ENCODE results near the gene TBX10.

Gene TBX10

DNA sequence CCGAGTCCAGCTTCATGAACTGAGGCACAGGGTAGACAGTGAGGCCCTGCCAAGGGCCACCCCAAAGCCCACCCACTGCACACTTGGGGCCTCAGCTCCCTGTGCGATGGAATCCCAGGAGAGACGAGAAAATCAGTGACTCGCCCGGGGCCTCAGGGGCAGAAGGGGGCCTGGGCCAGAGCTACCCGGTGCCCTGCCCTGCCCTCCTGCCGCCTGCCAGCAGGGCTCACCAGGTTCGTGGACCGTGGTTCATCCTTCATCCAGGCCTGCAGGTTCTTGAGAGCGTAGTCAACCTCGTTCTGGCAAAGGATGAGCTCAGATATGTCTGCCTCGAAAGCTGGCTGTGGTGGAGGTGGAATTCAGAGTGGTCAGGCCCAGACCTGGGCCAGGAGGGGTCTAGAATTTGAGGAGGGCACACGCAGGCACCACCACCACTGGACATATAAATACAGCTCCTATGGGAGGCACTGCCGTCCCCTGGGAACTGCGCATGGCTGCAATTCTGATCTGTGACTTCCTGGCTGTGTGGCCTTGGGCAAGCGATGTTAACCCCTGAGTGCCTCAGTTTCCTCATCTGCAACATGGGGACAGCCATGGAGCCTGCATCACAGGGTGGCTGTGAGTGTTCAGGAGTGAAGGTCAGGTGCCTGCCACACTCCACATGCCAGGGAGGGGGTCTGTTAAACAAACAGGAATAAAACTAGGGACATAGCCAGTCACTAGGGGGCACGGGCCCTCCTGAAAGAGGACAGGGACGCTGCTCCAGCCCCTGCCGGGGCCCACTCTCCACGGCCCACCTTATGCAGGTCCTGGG is 27.3 kb upstream of the TBX10 start:
- Histone ChIP-seq H4K20me1 (ENCODE audit: low read depth, low read length) (no peaks in the 10 kb centered on the region), H2AFZ (ENCODE audit: low read depth, low read length, severe bottlenecking) (no peak overlapping the region), H3K27me3 (ENCODE audit: low read length) (no peaks in the 10 kb centered on the region), H3F3A (ENCODE audit: insufficient read depth) (no peaks in the 10 kb centered on the region), H3K79me2 (ENCODE audit: insufficient read depth, low read length) (no peaks in the 10 kb centered on the region), H3K4me2 (ENCODE audit: low read depth, low read length, poor library complexity, severe bottlenecking) (no peak overlapping the region), H3K4me3 (ENCODE audit: insufficient read depth, low read length, poor library complexity, severe bottlenecking) (no peak overlapping the region), H3K9me2 (replicated peaks; ENCODE audit: insufficient read depth, low read length) (no peaks in the 10 kb centered on the region), H3K9me3 (ENCODE audit: insufficient read depth, low read length) (no peaks in the 10 kb centered on the region), H3K9ac (ENCODE audit: low read length) (peak overlapping the region; percentile 11; the same call in 1 of the 2 replicates), H3K27ac (ENCODE audit: low read depth, low read length) (peak overlapping the region; percentile 58), H3K36me3 (ENCODE audit: low read length) (no peaks in the 10 kb centered on the region)
- no peak for TF ChIP-seq EZH2phosphoT487 (conservative IDR thresholded peaks at IDR 0.05; ENCODE audit: low read length)
- TF ChIP-seq, protein P1, sequence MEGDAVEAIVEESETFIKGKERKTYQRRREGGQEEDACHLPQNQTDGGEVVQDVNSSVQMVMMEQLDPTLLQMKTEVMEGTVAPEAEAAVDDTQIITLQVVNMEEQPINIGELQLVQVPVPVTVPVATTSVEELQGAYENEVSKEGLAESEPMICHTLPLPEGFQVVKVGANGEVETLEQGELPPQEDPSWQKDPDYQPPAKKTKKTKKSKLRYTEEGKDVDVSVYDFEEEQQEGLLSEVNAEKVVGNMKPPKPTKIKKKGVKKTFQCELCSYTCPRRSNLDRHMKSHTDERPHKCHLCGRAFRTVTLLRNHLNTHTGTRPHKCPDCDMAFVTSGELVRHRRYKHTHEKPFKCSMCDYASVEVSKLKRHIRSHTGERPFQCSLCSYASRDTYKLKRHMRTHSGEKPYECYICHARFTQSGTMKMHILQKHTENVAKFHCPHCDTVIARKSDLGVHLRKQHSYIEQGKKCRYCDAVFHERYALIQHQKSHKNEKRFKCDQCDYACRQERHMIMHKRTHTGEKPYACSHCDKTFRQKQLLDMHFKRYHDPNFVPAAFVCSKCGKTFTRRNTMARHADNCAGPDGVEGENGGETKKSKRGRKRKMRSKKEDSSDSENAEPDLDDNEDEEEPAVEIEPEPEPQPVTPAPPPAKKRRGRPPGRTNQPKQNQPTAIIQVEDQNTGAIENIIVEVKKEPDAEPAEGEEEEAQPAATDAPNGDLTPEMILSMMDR (IDR thresholded peaks at IDR 0.05; ENCODE audit: insufficient read depth, low read length, poor library complexity, severe bottlenecking): no peak

DNA sequence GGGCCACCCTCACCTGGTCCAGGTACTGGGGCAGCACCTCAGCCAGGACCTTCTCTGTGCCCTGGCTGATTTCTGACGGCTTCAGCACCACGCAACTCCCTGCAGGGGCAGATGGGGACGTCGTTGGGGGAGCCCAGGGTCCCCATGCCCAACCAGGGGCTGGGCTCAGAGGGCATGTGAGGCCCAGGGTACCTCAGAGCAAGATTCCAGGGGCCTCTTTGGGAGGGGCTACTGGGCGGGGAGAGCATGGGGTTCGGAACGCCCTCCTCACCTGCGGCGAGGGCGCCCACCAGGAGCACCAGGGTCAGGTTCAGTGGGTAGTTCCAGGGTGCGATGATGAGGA is 26.7 kb upstream of the TBX10 start:
- Histone ChIP-seq H3K4me3 (ENCODE audit: insufficient read depth, low read length, poor library complexity, severe bottlenecking) (no peak overlapping the region), H3K9me3 (ENCODE audit: insufficient read depth, low read length) (no peaks in the 10 kb centered on the region), H3F3A (ENCODE audit: insufficient read depth) (no peaks in the 10 kb centered on the region), H3K9me2 (replicated peaks; ENCODE audit: insufficient read depth, low read length) (no peaks in the 10 kb centered on the region), H4K20me1 (ENCODE audit: low read depth, low read length) (no peaks in the 10 kb centered on the region), H3K27ac (ENCODE audit: low read depth, low read length) (no peak overlapping the region), H3K9ac (ENCODE audit: low read length) (no peak overlapping the region), H3K79me2 (ENCODE audit: insufficient read depth, low read length) (no peaks in the 10 kb centered on the region), H3K4me2 (ENCODE audit: low read depth, low read length, poor library complexity, severe bottlenecking) (no peak overlapping the region), H2AFZ (ENCODE audit: low read depth, low read length, severe bottlenecking) (no peak overlapping the region), H3K27me3 (ENCODE audit: low read length) (no peaks in the 10 kb centered on the region), H3K36me3 (ENCODE audit: low read length) (no peaks in the 10 kb centered on the region)
- TF ChIP-seq EZH2phosphoT487 (conservative IDR thresholded peaks at IDR 0.05; ENCODE audit: low read length): no peak
- TF ChIP-seq, protein P1 (IDR thresholded peaks at IDR 0.05; ENCODE audit: insufficient read depth, low read length, poor library complexity, severe bottlenecking): no peak

DNA sequence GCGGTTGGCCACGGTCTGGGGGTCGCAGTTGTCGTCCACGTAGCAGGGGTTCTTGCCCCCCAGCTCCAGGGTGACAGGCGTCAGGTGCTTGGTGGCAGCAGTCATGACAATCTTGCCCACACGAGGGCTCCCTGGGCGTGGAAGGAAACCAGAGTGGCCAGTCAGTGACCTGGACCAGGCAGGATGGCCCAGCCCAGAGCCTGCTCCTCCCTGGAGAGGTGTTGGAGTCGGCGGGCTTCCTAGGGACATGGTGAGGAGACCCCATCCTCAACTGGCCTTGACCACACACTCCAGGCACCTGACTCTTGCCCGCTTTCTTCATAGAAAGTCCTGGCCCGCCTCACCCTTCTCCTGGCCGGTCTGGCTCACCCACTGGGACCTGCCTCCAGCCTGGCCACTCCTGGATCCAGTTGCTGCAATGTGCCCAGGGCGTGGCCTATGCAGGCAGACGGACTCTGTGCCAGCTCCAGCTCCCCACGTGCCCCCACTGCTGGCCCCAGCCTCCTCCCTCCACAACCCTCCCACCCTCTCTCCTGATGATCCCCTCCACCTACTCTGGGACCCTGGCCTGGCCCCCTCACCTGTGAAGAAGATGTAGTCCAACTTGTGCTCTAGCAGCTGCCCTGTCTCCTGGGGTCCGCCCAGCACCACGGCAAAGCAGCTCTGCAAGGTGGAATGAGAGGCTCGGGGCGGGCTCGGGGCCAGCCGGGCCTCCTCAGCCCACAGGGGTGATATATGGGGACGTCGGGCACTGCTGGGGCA is 26.2 kb upstream of the TBX10 start:
- Histone ChIP-seq H3K27ac (ENCODE audit: low read depth, low read length) (no peak overlapping the region), H3K4me2 (ENCODE audit: low read depth, low read length, poor library complexity, severe bottlenecking) (no peak overlapping the region), H3K4me3 (ENCODE audit: insufficient read depth, low read length, poor library complexity, severe bottlenecking) (no peak overlapping the region), H2AFZ (ENCODE audit: low read depth, low read length, severe bottlenecking) (no peak overlapping the region), H3K9me2 (replicated peaks; ENCODE audit: insufficient read depth, low read length) (no peaks in the 10 kb centered on the region), H3K79me2 (ENCODE audit: insufficient read depth, low read length) (no peaks in the 10 kb centered on the region), H3K27me3 (ENCODE audit: low read length) (no peaks in the 10 kb centered on the region), H3F3A (ENCODE audit: insufficient read depth) (no peaks in the 10 kb centered on the region), H3K9ac (ENCODE audit: low read length) (no peak overlapping the region), H4K20me1 (ENCODE audit: low read depth, low read length) (no peaks in the 10 kb centered on the region), H3K36me3 (ENCODE audit: low read length) (no peaks in the 10 kb centered on the region), H3K9me3 (ENCODE audit: insufficient read depth, low read length) (no peaks in the 10 kb centered on the region)
- TF ChIP-seq, protein P1 (IDR thresholded peaks at IDR 0.05; ENCODE audit: insufficient read depth, low read length, poor library complexity, severe bottlenecking): no peak
- no peak for TF ChIP-seq EZH2phosphoT487 (conservative IDR thresholded peaks at IDR 0.05; ENCODE audit: low read length)
